ENCODE measurements around the gene ST3GAL5.

DNA sequence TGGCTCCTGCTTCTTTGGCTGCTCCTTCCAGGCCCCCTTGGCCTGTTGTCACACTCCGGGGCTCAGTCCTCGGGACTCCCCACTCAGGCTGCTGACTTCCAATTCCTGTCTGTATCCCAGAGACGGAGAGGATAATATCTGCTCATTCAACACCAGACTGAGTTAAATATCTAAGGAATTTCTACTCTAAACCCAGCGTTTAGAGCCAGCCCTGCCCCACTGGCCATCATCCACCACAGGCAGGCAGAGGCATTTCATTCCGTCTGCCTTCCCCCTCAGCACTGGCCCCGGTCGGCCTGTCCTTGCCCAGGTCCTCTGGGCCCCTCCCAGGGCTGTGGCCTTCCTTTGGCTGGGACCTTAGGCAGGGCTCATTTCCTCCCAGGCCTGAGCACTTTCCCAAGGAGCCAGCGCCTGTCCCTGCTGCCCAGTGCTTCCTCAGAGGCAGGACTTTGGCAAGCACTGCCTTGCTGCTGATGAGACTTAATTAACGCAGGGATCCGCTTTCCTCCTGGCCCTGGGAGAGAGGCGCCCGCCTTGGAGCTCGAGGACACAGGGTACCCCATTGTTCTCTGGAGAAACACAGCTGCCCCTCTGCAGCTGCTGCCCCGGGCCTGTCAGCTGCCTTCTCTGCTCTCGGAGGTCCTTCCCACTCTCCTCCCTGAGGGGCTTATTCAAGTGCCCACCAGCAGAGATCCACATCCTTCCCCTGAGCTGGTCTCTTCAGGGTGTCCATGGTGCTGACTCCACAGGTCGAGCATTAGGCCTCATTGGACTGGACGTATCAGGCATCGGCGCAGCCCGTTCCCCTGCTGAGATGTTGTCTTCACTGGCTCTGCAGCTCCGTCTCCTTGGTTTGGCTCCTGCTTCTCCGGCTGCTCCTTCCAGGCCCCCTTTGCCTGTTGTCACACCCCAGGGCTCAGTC, 92.2 kb downstream of the ST3GAL5 start:
- TF ChIP-seq FOXP2 (optimal IDR thresholded peaks at IDR 0.05; ENCODE audit: control extremely low read depth, extremely low read length, insufficient read depth) (no peak), EZH2 (IDR thresholded peaks at IDR 0.05) (no peak)

Data from SK-N-MC (cell line).